ENCODE measurements around the gene HSD17B1. TPM values are rescaled to one million over a fixed set of nuclear protein-coding genes. Genes with fewer than 3 reads are reported as not detected.
"Not testable (repeated sequence)": the region's sequence is repeated elsewhere in the genome, so short reads cannot be mapped to it uniquely, and the experiment has no call there.

The HSD17B1 gene
- total and polyA plus RNA-seq, 2 donors (not counting 3 experiments of a cell fraction or from before 2014, with no cell fraction given) = 0.22 to 1.0 TPM

- H3K79me2 ChIP-seq (ENCODE audit: control insufficient read depth, insufficient read depth, low read length); H3K9me3 ChIP-seq (replicated peaks; ENCODE audit: control insufficient read depth, insufficient read depth, low read length); H4K20me1 ChIP-seq (replicated peaks; ENCODE audit: control insufficient read depth, extremely low read depth, insufficient read depth, low read length); DNase-seq (ENCODE audit: low read depth, low spot score); BruUV-seq (replicated peaks); H3K9ac ChIP-seq (replicated peaks; ENCODE audit: extremely low read depth, insufficient read depth, low read length); H3K9me1 ChIP-seq (replicated peaks; ENCODE audit: control insufficient read depth, extremely low read depth, insufficient read depth, low read length); H3K27me3 ChIP-seq (ENCODE audit: control insufficient read depth in 2 of 2, insufficient read depth in 2 of 2, low read length in 2 of 2); H2AFZ ChIP-seq (ENCODE audit: low read depth, low read length); H3K27ac ChIP-seq (ENCODE audit: insufficient read depth, low read depth, low read length); H3K36me3 ChIP-seq (ENCODE audit: control insufficient read depth in 2 of 2, extremely low read depth in 1 of 2, insufficient read depth in 2 of 2, low read length in 2 of 2); H3K4me3 ChIP-seq (replicated peaks in 1 of 3; ENCODE audit: insufficient read depth in 1 of 3, low read depth in 1 of 3, low read length in 3 of 3); dilution Hi-C loops (cut with MboI; ENCODE audit: extremely low pct_ligation_motif_present, low sequenced_read_pairs); H3K4me2 ChIP-seq (ENCODE audit: insufficient read depth, low read length); intact Hi-C loops (cut with micrococcal nuclease); FAIRE-seq: not testable (repeated sequence)
- peaks cover 20% of the 10 kb centered on the region for H3K4me1 ChIP-seq (ENCODE audit: control insufficient read depth, extremely low read depth, insufficient read depth, low read length)
- ChIA-PET POLR2A (interaction anchor here (0.7 kb wide), 1 partner anchor 852 kb away, joined by 4 read pairs; no protein-coding TSS in a partner anchor), CTCF (interaction anchor here (0.7 kb wide), 1 partner anchor 102 kb away, joined by 3 read pairs; no protein-coding TSS in a partner anchor)
Measured at GRCh38 chr17:42540558-42540957, 12.2 kb upstream of the HSD17B1 start.

- no peak overlapping the region for H3K4me3 ChIP-seq (replicated peaks in 1 of 3; ENCODE audit: insufficient read depth in 1 of 3, low read depth in 1 of 3, low read length in 3 of 3)
- BruUV-seq (replicated peaks) = no TSS peak
- ChIA-PET CTCF (interaction anchor here (0.7 to 1.2 kb wide), 2 partner anchors 24 to 102 kb away, joined by 3 read pairs; no protein-coding TSS in a partner anchor), POLR2A (interaction anchor here (0.6 kb wide), 1 partner anchor 207 kb away, joined by 5 read pairs; no protein-coding TSS in a partner anchor)
- no peaks in the 10 kb centered on the region for H3K27me3 ChIP-seq (ENCODE audit: control insufficient read depth in 2 of 2, insufficient read depth in 2 of 2, low read length in 2 of 2)
- no peak for DNase-seq (ENCODE audit: low read depth, low spot score)
- H3K4me2 ChIP-seq (ENCODE audit: insufficient read depth, low read length) = no peak overlapping the region
- peak; percentile 12 for TF ChIP-seq POLR2AphosphoS5 (IDR thresholded peaks at IDR 0.05; ENCODE audit: insufficient read depth, low read depth, low read length)
- TF ChIP-seq GATA2 (IDR thresholded peaks at IDR 0.05; ENCODE audit: insufficient read depth, insufficient read length, low read depth, low read length) = no peak
- peak overlapping the region; percentile 20 for H3K27ac ChIP-seq (ENCODE audit: insufficient read depth, low read depth, low read length)
- H3K79me2 ChIP-seq (ENCODE audit: control insufficient read depth, insufficient read depth, low read length) = peaks cover 4% of the 10 kb centered on the region
- H3K4me1 ChIP-seq (ENCODE audit: control insufficient read depth, extremely low read depth, insufficient read depth, low read length) = peaks cover 16% of the 10 kb centered on the region
- no peak for FAIRE-seq
- intact Hi-C loops (cut with micrococcal nuclease) (no loop called here), dilution Hi-C loops (cut with MboI; ENCODE audit: extremely low pct_ligation_motif_present, low sequenced_read_pairs) (no loop called here)
- H3K9me3 ChIP-seq (replicated peaks; ENCODE audit: control insufficient read depth, insufficient read depth, low read length) = no peaks in the 10 kb centered on the region
- no peaks in the 10 kb centered on the region for H3K9me1 ChIP-seq (replicated peaks; ENCODE audit: control insufficient read depth, extremely low read depth, insufficient read depth, low read length)
- no peak overlapping the region for H2AFZ ChIP-seq (ENCODE audit: low read depth, low read length)
- no peaks in the 10 kb centered on the region for H4K20me1 ChIP-seq (replicated peaks; ENCODE audit: control insufficient read depth, extremely low read depth, insufficient read depth, low read length)
- H3K36me3 ChIP-seq (ENCODE audit: control insufficient read depth in 2 of 2, extremely low read depth in 1 of 2, insufficient read depth in 2 of 2, low read length in 2 of 2) = peaks cover 2 to 10% of the 10 kb centered on the region in 2 experiments
- H3K9ac ChIP-seq (replicated peaks; ENCODE audit: extremely low read depth, insufficient read depth, low read length) = no peak overlapping the region
Measured at GRCh38 chr17:42541041-42541833, 11.5 kb upstream of the HSD17B1 start.
